GM21526 (cell line): Measurements from ENCODE around the gene HNRNPCL4.
"Not testable (repeated sequence)": the region's sequence is repeated elsewhere in the genome, so short reads cannot be mapped to it uniquely, and the experiment has no call there.

Experiments used
- ATAC-seq: cut with Tn5 transposase; IDR thresholded peaks from one replicate; pipeline ENCODE4 v1.9.1; 2021; ENCODE audit warnings: moderate library complexity; ENCODE audit not compliant: unreplicated experiment, low FRiP score

Gene HNRNPCL4

GRCh38 chr1:13165531-13165930 is at the start of gene HNRNPCL4:
Gene HNRNPCL4 (minus strand): TSS chr1:13165631. CDS start chr1:13165467, 164 bp downstream.
- ATAC-seq: not testable (repeated sequence)

- not testable (repeated sequence) for ATAC-seq
Measured at GRCh38 chr1:13208712-13209111, 43.3 kb upstream of the HNRNPCL4 start.

GRCh38 chr1:13201309-13201708 is 35.9 kb upstream of the HNRNPCL4 start, which contains the start of gene PRAMEF13:
Gene PRAMEF13 (minus strand): TSS chr1:13201409. CDS start chr1:13199589, 1,820 bp downstream.
- ATAC-seq: not testable (repeated sequence)

GRCh38 chr1:13171548-13171947 is 6.1 kb upstream of the HNRNPCL4 start, which contains the start of gene PRAMEF9:
Gene PRAMEF9 (plus strand): TSS chr1:13171848. CDS start chr1:13175281, 3,433 bp downstream.
- ATAC-seq: not testable (repeated sequence)

- ATAC-seq: not testable (repeated sequence)
Measured at GRCh38 chr1:13155909-13156308, 9.5 kb downstream of the HNRNPCL4 start, which contains the start of gene PRAMEF26. Gene PRAMEF26 (minus strand): TSS chr1:13156009. CDS start chr1:13153095, 2,914 bp downstream.

GRCh38 chr1:13116754-13117153 is 48.7 kb downstream of the HNRNPCL4 start, which contains the start of gene HNRNPCL2:
Gene HNRNPCL2 (minus strand): TSS chr1:13116854. CDS start chr1:13116400, 454 bp downstream.
- not testable (repeated sequence) for ATAC-seq
